ENCODE results near the gene DEFB128.
"Not testable (repeated sequence)": the region's sequence is repeated elsewhere in the genome, so short reads cannot be mapped to it uniquely, and the experiment has no call there.

DEFB128 gene

GRCh38 chr20:235891-236290, 46.4 kb upstream of the DEFB128 start:
- H3K4me1 ChIP-seq (ENCODE audit: control insufficient read depth, low read length) = no peaks in the 10 kb centered on the region
- no peak for TF ChIP-seq CTCF (IDR thresholded peaks at IDR 0.05; ENCODE audit: low read depth, low read length, poor library complexity, severe bottlenecking)
- no peak for TF ChIP-seq EZH2phosphoT487 (IDR thresholded peaks at IDR 0.05; ENCODE audit: borderline replicate concordance, low read length)
- no peaks in the 10 kb centered on the region for H3K36me3 ChIP-seq (ENCODE audit: control insufficient read depth, low read length)
- H3F3A ChIP-seq (ENCODE audit: control insufficient read depth, insufficient read depth) = no peaks in the 10 kb centered on the region
- no peaks in the 10 kb centered on the region for H3K9me3 ChIP-seq (ENCODE audit: control insufficient read depth, insufficient read depth, low read length)
- H3K4me2 ChIP-seq (ENCODE audit: low read length) = no peak overlapping the region
- H3K4me3 ChIP-seq (ENCODE audit: low read length) = no peak overlapping the region
- H3K27ac ChIP-seq (ENCODE audit: low read depth, low read length) = no peak overlapping the region
- no peaks in the 10 kb centered on the region for H3K9me2 ChIP-seq (replicated peaks; ENCODE audit: control insufficient read depth, low read length)
- H3K27me3 ChIP-seq (ENCODE audit: control insufficient read depth, low read length) = peaks cover 5% of the 10 kb centered on the region; the same call in 1 of the 2 replicates
- H3K79me2 ChIP-seq (ENCODE audit: control insufficient read depth, low read length) = no peaks in the 10 kb centered on the region
- H4K20me1 ChIP-seq (ENCODE audit: control insufficient read depth, insufficient read depth, low read depth, low read length) = no peaks in the 10 kb centered on the region

- Histone ChIP-seq H3F3A (ENCODE audit: control insufficient read depth, insufficient read depth) (no peaks in the 10 kb centered on the region), H4K20me1 (ENCODE audit: control insufficient read depth, insufficient read depth, low read depth, low read length) (no peaks in the 10 kb centered on the region), H3K27ac (ENCODE audit: low read depth, low read length) (no peak overlapping the region), H3K4me3 (ENCODE audit: low read length) (no peak overlapping the region), H3K79me2 (ENCODE audit: control insufficient read depth, low read length) (no peaks in the 10 kb centered on the region), H3K4me2 (ENCODE audit: low read length) (no peak overlapping the region), H3K27me3 (ENCODE audit: control insufficient read depth, low read length) (peaks cover 20% of the 10 kb centered on the region), H3K4me1 (ENCODE audit: control insufficient read depth, low read length) (no peaks in the 10 kb centered on the region), H3K36me3 (ENCODE audit: control insufficient read depth, low read length) (no peaks in the 10 kb centered on the region), H3K9me2 (replicated peaks; ENCODE audit: control insufficient read depth, low read length) (no peaks in the 10 kb centered on the region), H3K9me3 (ENCODE audit: control insufficient read depth, insufficient read depth, low read length) (no peaks in the 10 kb centered on the region)
- TF ChIP-seq CTCF (IDR thresholded peaks at IDR 0.05; ENCODE audit: low read depth, low read length, poor library complexity, severe bottlenecking) (no peak), EZH2phosphoT487 (IDR thresholded peaks at IDR 0.05; ENCODE audit: borderline replicate concordance, low read length) (no peak)
These were observed 38.1 kb upstream of the DEFB128 start for GRCh38 chr20:227439-228105.

- no peaks in the 10 kb centered on the region for H3F3A ChIP-seq (ENCODE audit: control insufficient read depth, insufficient read depth)
- no peaks in the 10 kb centered on the region for H3K4me1 ChIP-seq (ENCODE audit: control insufficient read depth, low read length)
- H3K27ac ChIP-seq (ENCODE audit: low read depth, low read length) = no peak within 1 kb of the TSS
- no peak within 1 kb of the TSS for H3K4me2 ChIP-seq (ENCODE audit: low read length)
- H3K36me3 ChIP-seq (ENCODE audit: control insufficient read depth, low read length) = no peaks in the 10 kb centered on the region
- TF ChIP-seq EZH2phosphoT487 (IDR thresholded peaks at IDR 0.05; ENCODE audit: borderline replicate concordance, low read length) (no peak), CTCF (IDR thresholded peaks at IDR 0.05; ENCODE audit: low read depth, low read length, poor library complexity, severe bottlenecking) (no peak)
- H3K9me3 ChIP-seq (ENCODE audit: control insufficient read depth, insufficient read depth, low read length) = no peaks in the 10 kb centered on the region
- H4K20me1 ChIP-seq (ENCODE audit: control insufficient read depth, insufficient read depth, low read depth, low read length) = no peaks in the 10 kb centered on the region
- peaks cover 24% of the 10 kb centered on the region for H3K27me3 ChIP-seq (ENCODE audit: control insufficient read depth, low read length)
- H3K4me3 ChIP-seq (ENCODE audit: low read length) = no peak within 1 kb of the TSS
- no peaks in the 10 kb centered on the region for H3K79me2 ChIP-seq (ENCODE audit: control insufficient read depth, low read length)
- no peaks in the 10 kb centered on the region for H3K9me2 ChIP-seq (replicated peaks; ENCODE audit: control insufficient read depth, low read length)
These were observed 37.4 kb upstream of the DEFB128 start, which contains the start of gene DEFB129 for GRCh38 chr20:226958-227357. Gene DEFB129, plus strand, starts transcription at chr20:227258. Its CDS starts 31 bp downstream, at chr20:227289.

DNA sequence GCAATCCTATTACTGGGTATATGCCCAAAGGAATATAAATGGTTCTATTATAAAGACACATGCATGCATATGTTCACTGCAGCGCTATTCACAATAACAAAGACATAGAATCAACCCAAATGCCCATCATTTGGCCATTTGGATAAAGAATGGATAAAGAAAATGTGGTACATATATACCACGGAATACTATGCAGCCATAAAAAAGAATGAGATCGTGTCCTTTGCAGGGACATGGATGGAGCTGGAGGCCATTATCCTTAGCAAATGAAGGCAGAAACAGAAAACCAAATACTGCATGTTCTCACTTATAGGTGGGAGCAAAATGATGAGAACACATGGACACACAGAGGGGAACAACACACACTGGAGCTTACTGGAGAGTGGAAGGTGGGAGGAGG, 36.4 kb upstream of the DEFB128 start:
- H3K4me2 ChIP-seq (ENCODE audit: low read length); H3K4me1 ChIP-seq (ENCODE audit: control insufficient read depth, low read length); H3F3A ChIP-seq (ENCODE audit: control insufficient read depth, insufficient read depth); H4K20me1 ChIP-seq (ENCODE audit: control insufficient read depth, insufficient read depth, low read depth, low read length); H3K36me3 ChIP-seq (ENCODE audit: control insufficient read depth, low read length); H3K79me2 ChIP-seq (ENCODE audit: control insufficient read depth, low read length); H3K27ac ChIP-seq (ENCODE audit: low read depth, low read length); H3K9me2 ChIP-seq (replicated peaks; ENCODE audit: control insufficient read depth, low read length); H3K9me3 ChIP-seq (ENCODE audit: control insufficient read depth, insufficient read depth, low read length); H3K4me3 ChIP-seq (ENCODE audit: low read length): not testable (repeated sequence)
- H3K27me3 ChIP-seq (ENCODE audit: control insufficient read depth, low read length) = peaks cover 28% of the 10 kb centered on the region

Measured in DOHH2 (cell line).